Nephron progenitor cell (in vitro differentiated cells): ENCODE measurements around the gene CMPK1.

Source experiments
- DNase-seq: peaks from one replicate; pipeline ENCODE4 v3.0.0; 2021
- H3K27ac Mint-ChIP-seq: 2 replicates; pipeline ENCODE4 v1.8.0; 2021; ENCODE audit warnings: mild to moderate bottlenecking, moderate library complexity, mixed read lengths
- H3K27me3 Mint-ChIP-seq: 2 replicates; pipeline ENCODE4 v1.8.0; 2021; ENCODE audit warnings: mild to moderate bottlenecking, low read depth, mixed read lengths; ENCODE audit not compliant: poor library complexity
- H3K36me3 Mint-ChIP-seq: 2 replicates; pipeline ENCODE4 v1.8.0; 2021; ENCODE audit warnings: low read depth, mixed read lengths
- H3K4me1 Mint-ChIP-seq: 2 replicates; pipeline ENCODE4 v1.8.0; 2021; ENCODE audit warnings: mixed read lengths
- H3K4me3 Mint-ChIP-seq: 2 replicates; pipeline ENCODE4 v1.8.0; 2021; ENCODE audit warnings: mild to moderate bottlenecking, moderate library complexity, mixed read lengths
- H3K9me3 Mint-ChIP-seq: 2 replicates; pipeline ENCODE4 v1.8.0; 2021; ENCODE audit warnings: mild to moderate bottlenecking, moderate library complexity, mixed read lengths
- TF ChIP-seq, protein P1 (sequence below): fragments of 200-600 bp; sonication (generic); IDR thresholded peaks from 2 replicates; pipeline ENCODE4 v1.5.0; 2021; ENCODE audit warnings: antibody characterized with exemption

The CMPK1 gene

DNA sequence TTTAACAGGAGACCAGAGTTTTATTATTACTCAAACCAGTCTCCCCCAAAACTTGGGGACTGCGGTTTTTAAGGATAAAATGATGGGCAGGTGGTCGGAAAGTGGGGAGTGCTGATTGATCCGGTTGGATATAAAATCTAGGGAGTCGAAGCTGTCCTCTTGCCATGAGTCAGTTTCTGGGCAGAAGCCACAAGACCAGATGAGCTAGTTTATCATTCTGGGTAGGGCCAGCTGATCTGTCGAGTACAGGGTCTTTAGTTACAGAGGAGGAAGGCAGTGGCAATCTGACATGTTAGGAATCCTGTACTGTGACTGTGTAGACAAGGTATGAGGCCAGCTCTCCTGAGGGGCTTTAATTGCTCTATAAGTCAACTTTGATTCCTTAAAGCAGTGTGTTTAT lies 59.6 kb downstream of the CMPK1 start:
- DNase-seq, result no peak

GRCh38 chr1:47395433-47395832 lies 61.8 kb downstream of the CMPK1 start:
- peaks cover 13% of the 10 kb centered on the region for H3K4me1 Mint-ChIP-seq
- TF ChIP-seq, protein P1, sequence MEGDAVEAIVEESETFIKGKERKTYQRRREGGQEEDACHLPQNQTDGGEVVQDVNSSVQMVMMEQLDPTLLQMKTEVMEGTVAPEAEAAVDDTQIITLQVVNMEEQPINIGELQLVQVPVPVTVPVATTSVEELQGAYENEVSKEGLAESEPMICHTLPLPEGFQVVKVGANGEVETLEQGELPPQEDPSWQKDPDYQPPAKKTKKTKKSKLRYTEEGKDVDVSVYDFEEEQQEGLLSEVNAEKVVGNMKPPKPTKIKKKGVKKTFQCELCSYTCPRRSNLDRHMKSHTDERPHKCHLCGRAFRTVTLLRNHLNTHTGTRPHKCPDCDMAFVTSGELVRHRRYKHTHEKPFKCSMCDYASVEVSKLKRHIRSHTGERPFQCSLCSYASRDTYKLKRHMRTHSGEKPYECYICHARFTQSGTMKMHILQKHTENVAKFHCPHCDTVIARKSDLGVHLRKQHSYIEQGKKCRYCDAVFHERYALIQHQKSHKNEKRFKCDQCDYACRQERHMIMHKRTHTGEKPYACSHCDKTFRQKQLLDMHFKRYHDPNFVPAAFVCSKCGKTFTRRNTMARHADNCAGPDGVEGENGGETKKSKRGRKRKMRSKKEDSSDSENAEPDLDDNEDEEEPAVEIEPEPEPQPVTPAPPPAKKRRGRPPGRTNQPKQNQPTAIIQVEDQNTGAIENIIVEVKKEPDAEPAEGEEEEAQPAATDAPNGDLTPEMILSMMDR, result no peak
- no peak overlapping the region for H3K4me3 Mint-ChIP-seq
- H3K27me3 Mint-ChIP-seq, result peaks cover 91% of the 10 kb centered on the region
- no peaks in the 10 kb centered on the region for H3K9me3 Mint-ChIP-seq
- no peak overlapping the region for H3K27ac Mint-ChIP-seq
- no peak for DNase-seq
- no peaks in the 10 kb centered on the region for H3K36me3 Mint-ChIP-seq

More for the DNA sequence above, 59.6 kb downstream of the CMPK1 start:
- Mint-ChIP-seq H3K36me3 (no peaks in the 10 kb centered on the region), H3K27ac (no peak overlapping the region), H3K4me3 (no peak overlapping the region), H3K9me3 (no peaks in the 10 kb centered on the region), H3K4me1 (peaks cover 21% of the 10 kb centered on the region), H3K27me3 (peaks cover 97% of the 10 kb centered on the region)
- TF ChIP-seq, protein P1, result no peak

GRCh38 chr1:47396671-47397196 lies 63.1 kb downstream of the CMPK1 start:
- Mint-ChIP-seq H3K27me3 (peaks cover 92% of the 10 kb centered on the region), H3K9me3 (no peaks in the 10 kb centered on the region), H3K4me3 (no peak overlapping the region), H3K36me3 (no peaks in the 10 kb centered on the region), H3K27ac (no peak overlapping the region), H3K4me1 (peaks cover 15% of the 10 kb centered on the region)
- no peak for DNase-seq
- TF ChIP-seq, protein P1, result no peak

DNA sequence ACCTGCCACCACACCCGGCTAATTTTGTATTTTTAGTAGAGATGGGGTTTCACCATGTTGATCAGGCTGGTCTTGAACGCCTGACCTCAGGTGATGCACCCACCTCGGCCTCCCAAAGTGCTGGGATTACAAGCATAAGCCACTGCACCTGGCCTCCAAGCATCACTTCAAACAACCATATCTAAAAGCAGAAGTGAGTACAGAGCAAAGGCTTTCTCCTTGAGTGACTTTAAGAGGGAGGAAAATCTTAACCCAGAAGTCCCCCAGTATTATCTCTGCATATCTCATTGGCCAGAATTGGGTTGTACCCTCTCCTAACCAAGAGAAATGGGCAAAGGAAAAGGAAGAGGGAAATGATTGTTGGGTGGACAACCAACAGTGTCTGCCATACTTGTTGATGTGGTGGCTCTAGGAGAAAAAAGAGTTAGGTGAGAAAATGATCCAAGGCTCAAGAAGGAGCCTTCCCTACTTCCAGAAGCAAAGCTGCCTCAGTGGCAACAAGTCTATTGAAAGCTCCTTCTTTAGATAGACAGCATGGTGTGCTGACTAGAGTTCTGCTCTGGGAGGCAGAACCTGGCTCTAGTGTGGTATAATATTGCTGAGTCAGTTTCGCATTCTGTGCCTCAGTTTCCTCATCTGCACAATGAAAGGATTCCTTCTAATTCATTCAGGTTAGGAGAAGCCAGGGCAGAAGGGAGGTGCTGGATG lies 65.7 kb downstream of the CMPK1 start:
- no peak overlapping the region for H3K4me3 Mint-ChIP-seq
- TF ChIP-seq, protein P1, result no peak
- peaks cover 33% of the 10 kb centered on the region for H3K4me1 Mint-ChIP-seq
- no peaks in the 10 kb centered on the region for H3K9me3 Mint-ChIP-seq
- no peak for DNase-seq
- H3K27ac Mint-ChIP-seq, result no peak overlapping the region
- no peaks in the 10 kb centered on the region for H3K36me3 Mint-ChIP-seq
- peaks cover 86% of the 10 kb centered on the region for H3K27me3 Mint-ChIP-seq

- TF ChIP-seq, protein P1, result no peak
- Mint-ChIP-seq H3K27me3 (peaks cover 86% of the 10 kb centered on the region), H3K9me3 (no peaks in the 10 kb centered on the region), H3K36me3 (no peaks in the 10 kb centered on the region), H3K4me1 (peaks cover 33% of the 10 kb centered on the region), H3K4me3 (no peak overlapping the region), H3K27ac (no peak overlapping the region)
- DNase-seq, result no peak
Measured at GRCh38 chr1:47399846-47400155, 66.2 kb downstream of the CMPK1 start.

DNA sequence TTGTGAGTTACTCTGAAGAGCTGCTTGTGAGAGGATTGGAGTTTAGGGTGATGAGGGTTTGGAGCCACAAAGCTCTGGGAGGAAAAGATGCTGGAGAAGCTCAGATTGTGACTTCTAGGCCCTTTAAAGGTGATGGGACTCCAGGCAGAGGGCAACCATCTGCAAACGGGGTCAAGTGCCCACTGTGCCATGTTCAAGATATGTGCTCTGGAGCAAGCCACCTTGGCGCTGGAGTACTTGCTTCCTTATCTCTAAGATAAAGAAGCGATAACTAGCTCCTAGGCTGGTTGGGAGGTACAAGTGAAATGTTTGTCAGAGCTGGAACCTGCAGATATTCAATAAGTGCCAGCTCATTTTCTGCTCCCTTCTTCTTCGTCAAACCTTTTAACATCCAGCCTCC lies 68.2 kb downstream of the CMPK1 start:
- DNase-seq, result no peak
- H3K36me3 Mint-ChIP-seq, result no peaks in the 10 kb centered on the region
- peaks cover 48% of the 10 kb centered on the region for H3K4me1 Mint-ChIP-seq
- no peak overlapping the region for H3K4me3 Mint-ChIP-seq
- TF ChIP-seq, protein P1, result no peak
- H3K27me3 Mint-ChIP-seq, result peaks cover 85% of the 10 kb centered on the region
- no peak overlapping the region for H3K27ac Mint-ChIP-seq
- H3K9me3 Mint-ChIP-seq, result no peaks in the 10 kb centered on the region
